NB4 (cell line): ENCODE results near the gene DPP7.

Experiments used
- POLR2A ChIP-seq: IDR thresholded peaks from 2 replicates; pipeline ENCODE4 v1.6.1; 2011; ENCODE audit warnings: mild to moderate bottlenecking; ENCODE audit not compliant: insufficient read length; ENCODE audit errors: extremely low read depth
- TF ChIP-seq, protein P1 (sequence below): IDR thresholded peaks from one replicate; pipeline ENCODE4 v1.5.1; 2012; ENCODE audit warnings: low read depth, low read length
- TF ChIP-seq, protein P2 (sequence below): IDR thresholded peaks from 2 replicates; pipeline ENCODE4 v1.6.1; 2011; ENCODE audit warnings: low read depth, low read length

DNA sequence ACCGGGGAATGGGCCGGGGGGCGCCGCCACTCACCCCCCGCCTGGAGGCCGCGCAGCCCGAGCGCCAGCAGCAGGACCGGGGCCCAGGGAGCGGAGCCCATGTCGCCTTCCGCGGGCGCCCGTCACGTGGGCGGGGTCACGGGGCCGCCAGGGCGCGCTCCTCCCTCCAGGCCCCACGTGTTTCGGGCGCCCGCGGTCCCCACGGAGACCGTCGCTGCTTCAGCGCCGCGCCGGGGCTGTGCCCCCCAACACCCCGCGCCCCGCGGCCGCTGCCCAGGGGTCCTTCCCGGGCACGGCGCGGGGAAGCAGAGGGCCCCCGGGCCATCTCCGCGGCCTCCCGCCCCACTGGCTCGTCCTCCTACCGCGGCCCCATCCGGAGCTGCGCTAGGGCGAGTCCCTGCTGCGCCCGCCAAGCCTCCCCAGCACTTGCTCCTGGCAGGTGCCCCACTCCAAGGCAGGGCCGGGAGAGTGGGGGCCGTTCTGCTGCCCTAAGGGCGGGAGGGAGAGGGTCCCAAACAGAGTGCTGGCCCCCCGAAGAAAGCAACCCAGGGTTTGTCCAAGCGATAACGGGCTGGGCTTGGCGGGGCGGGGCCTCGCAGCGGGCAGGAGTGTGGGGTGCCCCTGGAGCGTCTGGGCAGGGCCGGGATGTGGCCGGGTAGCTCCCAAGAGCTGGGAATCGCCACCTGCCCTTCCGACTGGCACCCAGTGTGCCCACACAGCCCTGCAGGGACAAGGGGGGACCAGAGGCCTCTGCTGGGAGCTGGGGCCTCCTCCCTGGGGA lies at the start of gene DPP7:
- TF ChIP-seq, protein P1, sequence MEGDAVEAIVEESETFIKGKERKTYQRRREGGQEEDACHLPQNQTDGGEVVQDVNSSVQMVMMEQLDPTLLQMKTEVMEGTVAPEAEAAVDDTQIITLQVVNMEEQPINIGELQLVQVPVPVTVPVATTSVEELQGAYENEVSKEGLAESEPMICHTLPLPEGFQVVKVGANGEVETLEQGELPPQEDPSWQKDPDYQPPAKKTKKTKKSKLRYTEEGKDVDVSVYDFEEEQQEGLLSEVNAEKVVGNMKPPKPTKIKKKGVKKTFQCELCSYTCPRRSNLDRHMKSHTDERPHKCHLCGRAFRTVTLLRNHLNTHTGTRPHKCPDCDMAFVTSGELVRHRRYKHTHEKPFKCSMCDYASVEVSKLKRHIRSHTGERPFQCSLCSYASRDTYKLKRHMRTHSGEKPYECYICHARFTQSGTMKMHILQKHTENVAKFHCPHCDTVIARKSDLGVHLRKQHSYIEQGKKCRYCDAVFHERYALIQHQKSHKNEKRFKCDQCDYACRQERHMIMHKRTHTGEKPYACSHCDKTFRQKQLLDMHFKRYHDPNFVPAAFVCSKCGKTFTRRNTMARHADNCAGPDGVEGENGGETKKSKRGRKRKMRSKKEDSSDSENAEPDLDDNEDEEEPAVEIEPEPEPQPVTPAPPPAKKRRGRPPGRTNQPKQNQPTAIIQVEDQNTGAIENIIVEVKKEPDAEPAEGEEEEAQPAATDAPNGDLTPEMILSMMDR: no peak
- TF ChIP-seq POLR2A: peak; percentile 26
- TF ChIP-seq, protein P2, sequence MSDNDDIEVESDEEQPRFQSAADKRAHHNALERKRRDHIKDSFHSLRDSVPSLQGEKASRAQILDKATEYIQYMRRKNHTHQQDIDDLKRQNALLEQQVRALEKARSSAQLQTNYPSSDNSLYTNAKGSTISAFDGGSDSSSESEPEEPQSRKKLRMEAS: peak; percentile 93
